PC-9 (cell line): Measurements from ENCODE around the gene CDH3.

ENCODE experiments used
- CTCF ChIP-seq: fragments of 200-600 bp; sonication (generic); conservative IDR thresholded peaks from 2 replicates; pipeline ENCODE4 v1.6.1; 2017; ENCODE audit warnings: mixed run types, antibody characterized with exemption, mild to moderate bottlenecking, moderate library complexity
- EZH2 ChIP-seq: fragments of 200-600 bp; sonication (generic); IDR thresholded peaks from 2 replicates; pipeline ENCODE4 v1.8.0; 2017; ENCODE audit warnings: antibody characterized with exemption, low read depth

DNA sequence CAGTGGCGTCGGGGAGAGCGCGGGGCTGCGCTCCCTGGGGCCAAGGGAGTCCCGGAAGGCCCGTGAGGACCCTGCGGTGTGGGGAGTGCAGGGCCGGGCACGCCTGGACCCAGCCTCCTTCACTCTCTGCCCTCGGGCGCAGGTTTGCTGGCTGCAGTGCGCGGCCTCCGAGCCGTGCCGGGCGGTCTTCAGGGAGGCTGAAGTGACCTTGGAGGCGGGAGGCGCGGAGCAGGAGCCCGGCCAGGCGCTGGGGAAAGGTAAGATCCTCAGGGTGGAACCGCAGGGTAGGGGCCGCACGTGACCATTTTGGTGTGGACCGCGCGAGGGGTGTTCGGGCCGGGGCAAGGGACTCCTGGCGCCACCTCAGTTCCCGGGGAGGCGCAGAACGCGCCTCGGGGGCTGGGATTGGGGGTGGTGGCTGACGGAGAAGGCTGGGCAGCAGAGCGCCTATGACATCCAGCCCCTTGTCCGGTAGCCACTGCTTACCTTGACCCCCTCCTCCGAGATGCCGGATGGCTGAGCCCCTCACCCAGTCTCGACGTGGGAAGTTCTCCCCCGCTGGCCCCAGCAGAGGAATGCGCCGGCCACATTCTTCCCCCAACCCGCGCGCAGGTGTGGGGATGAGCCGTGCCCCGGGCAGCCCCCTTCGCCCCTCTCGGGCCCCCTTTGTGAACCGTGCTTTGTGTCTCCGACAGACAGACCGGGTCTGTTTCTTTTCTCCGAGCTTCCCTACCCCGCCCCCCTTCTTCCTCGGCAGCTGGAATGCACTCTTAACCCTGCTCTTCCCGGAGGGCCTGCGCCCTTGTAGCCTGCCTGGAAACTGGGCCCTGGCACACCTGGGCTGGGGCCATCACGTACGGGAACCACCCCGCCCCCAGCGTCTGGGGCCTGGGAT, 631 bp downstream of the CDH3 start:
- TF ChIP-seq EZH2 (no peak), CTCF (no peak)
